Measurements from ENCODE around the gene RASGRF1.
"Not testable (repeated sequence)": the region's sequence is repeated elsewhere in the genome, so short reads cannot be mapped to it uniquely, and the experiment has no call there.

RASGRF1 gene, protein sequence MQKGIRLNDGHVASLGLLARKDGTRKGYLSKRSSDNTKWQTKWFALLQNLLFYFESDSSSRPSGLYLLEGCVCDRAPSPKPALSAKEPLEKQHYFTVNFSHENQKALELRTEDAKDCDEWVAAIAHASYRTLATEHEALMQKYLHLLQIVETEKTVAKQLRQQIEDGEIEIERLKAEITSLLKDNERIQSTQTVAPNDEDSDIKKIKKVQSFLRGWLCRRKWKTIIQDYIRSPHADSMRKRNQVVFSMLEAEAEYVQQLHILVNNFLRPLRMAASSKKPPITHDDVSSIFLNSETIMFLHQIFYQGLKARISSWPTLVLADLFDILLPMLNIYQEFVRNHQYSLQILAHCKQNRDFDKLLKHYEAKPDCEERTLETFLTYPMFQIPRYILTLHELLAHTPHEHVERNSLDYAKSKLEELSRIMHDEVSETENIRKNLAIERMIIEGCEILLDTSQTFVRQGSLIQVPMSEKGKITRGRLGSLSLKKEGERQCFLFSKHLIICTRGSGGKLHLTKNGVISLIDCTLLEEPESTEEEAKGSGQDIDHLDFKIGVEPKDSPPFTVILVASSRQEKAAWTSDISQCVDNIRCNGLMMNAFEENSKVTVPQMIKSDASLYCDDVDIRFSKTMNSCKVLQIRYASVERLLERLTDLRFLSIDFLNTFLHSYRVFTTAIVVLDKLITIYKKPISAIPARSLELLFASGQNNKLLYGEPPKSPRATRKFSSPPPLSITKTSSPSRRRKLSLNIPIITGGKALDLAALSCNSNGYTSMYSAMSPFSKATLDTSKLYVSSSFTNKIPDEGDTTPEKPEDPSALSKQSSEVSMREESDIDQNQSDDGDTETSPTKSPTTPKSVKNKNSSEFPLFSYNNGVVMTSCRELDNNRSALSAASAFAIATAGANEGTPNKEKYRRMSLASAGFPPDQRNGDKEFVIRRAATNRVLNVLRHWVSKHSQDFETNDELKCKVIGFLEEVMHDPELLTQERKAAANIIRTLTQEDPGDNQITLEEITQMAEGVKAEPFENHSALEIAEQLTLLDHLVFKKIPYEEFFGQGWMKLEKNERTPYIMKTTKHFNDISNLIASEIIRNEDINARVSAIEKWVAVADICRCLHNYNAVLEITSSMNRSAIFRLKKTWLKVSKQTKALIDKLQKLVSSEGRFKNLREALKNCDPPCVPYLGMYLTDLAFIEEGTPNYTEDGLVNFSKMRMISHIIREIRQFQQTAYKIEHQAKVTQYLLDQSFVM (N-terminal part only)

GRCh38 chr15:79090487-79091203 is at the start of gene RASGRF1:
Gene RASGRF1, minus strand, starts transcription at chr15:79090780. Its CDS starts 282 bp downstream, at chr15:79090498.
- no peak for DNase-seq

DNA sequence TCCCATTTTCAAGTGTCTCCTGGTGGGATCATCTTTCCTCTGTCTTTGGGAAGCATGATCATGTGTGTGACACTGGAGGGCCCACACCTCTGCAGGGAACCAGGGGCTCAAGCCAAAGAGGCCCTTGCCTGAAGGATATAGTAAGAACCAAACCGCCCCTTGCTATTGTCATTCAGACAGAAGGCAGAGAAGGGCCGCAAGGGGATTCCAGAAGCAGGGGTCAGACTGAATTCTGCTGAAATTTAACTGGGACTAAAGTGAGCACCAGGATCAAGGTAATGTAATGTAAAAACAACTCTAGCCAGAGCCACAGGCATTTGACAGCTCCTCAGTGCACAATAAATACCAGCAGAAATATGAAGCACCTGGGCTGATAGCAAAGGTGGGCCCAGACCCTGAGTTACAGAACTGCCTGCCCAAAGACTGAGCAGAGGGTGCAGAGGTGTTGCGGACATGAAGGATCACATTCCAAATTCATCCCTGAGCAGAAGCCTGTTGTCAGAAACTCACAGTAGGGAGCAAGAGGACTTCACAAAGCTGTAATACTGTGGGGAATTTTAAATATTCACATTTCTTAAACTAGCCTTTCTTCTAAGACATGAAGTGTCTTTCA is 46.0 kb upstream of the RASGRF1 start:
- DNase-seq, result no peak

GRCh38 chr15:79133309-79133708 is 42.7 kb upstream of the RASGRF1 start:
- DNase-seq, result no peak

GRCh38 chr15:79132770-79133169 is 42.2 kb upstream of the RASGRF1 start:
- DNase-seq, result no peak

DNA sequence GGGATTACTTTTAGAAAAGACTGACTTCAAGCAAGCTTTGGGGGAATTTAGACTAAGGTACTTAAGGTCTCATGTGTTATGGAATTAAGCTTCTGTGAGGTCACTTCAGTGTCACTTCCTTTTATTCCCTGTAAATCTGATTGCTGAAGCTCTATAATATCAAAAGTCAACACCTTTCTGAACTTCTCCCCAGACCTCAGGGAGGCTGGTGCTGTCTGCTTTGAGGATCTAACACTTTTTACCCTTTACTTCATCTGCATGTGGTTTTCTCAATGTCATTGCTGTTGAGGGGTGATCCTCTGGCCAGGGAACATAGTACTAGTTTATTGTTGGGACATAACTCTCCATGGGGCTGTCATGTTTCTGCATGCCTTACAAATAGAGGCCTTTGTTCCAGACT is 41.8 kb upstream of the RASGRF1 start:
- no peak for DNase-seq

DNA sequence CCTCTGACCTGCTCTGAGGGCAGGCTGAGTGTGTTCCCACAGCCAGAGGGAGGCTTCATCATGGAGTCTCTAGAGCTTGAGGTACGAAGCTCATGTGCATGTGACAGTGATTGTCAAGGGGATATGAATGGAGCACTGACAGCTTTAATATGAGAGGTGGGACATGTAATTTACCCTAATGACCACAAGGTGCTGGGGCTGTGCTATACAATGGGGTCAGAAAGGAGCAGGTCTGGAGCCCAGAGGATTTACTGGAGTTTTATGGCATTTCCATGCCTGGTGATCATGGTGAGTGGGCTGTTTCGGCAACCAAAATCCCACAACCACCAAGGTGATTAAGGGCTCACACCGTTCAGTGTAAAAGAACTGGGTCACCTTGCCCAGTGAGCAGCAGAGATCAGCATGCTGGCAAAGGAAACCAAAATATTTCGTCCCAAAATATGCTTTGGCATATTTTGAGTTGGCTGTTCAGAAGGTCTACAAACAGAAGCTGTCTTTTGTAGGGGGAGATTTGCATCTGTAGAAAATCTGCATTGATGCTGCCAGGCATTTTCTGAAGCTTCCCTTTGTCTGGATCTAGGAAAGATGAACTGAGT is 40.1 kb upstream of the RASGRF1 start:
- no peak for DNase-seq

- no peak for DNase-seq
These were observed 38.7 kb upstream of the RASGRF1 start for GRCh38 chr15:79129235-79129634.

- DNase-seq, result no peak
These were observed 38.0 kb upstream of the RASGRF1 start for GRCh38 chr15:79128556-79128955.

DNA sequence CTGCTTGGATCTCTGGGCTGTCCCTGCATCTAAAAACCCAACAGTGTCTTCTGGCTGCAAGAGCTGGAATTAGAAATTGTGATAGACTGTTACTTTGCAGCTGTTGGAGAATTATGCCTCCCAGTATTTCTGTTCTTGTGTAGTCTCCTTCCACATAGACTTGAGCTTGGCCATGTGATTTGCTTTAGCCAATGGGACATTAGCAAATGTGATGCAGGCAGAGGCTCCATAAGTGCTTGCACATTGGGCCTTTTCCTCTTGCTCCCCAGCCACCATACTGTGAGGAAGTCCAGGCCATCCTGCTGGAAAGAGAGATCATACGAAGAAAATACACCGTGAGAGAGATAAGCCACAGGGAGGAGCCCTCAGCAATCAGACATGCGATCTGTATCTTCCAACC is 33.8 kb upstream of the RASGRF1 start:
- no peak for DNase-seq

- no peak for DNase-seq
These were observed 32.4 kb upstream of the RASGRF1 start for GRCh38 chr15:79122991-79123390.

DNA sequence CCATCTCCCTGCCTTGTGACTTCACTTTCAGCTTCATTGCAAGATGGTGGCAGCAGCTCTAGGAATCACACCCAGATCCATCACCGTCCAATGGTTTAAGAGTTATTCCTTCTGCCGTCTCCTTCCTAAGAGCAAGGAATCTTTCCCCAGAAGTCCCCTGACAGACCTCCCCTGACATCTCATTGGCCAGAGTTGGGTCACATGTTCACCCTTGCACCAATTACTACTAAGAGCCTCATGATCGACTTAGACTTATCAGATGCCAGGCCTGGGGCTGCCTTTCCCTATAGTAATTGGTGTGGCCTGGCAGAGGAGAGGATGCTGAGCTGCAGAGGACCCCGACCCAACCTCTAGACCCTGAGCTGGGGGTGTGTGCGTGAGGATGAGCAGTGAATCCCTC is 31.8 kb upstream of the RASGRF1 start:
- DNase-seq, result no peak

- no peak for DNase-seq
These were observed 31.0 kb upstream of the RASGRF1 start for GRCh38 chr15:79121571-79121970.

DNA sequence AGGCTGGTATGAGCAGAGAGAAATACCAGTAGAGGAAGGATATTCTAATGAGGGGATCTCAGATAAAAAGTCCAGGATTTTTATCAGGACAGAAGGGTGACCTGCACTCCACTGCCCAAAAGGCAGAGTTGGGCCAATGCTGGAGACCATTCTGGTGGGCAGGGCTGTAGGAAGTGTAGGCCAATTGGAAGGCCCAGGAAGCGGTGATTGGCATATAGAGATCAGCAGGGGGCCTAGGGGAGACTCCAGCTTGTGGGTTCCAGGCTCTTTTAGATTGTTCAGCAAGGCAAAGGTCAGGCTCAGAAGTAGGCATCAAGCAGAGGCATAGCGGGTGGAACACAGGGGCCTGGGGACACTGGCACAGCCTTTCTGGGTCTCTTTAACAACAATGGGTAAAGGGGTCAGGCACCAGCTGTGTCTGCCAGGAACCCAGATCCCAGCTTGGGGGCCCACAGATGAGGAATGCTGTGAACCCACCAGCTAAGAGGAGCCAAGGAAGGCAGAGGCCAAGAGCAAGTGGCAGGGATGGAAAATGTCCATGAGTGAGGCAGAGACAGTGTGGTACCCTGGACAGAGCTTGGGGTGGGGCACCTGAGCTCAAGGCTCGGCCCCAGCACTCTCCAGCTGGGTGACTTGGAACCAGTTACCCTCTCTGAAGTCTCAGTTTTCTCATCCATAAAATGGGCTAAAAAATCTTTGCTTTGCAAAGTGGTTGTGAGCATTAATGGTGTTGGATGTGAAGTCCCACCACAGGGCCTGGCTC is 27.0 kb upstream of the RASGRF1 start:
- DNase-seq, result no peak

DNA sequence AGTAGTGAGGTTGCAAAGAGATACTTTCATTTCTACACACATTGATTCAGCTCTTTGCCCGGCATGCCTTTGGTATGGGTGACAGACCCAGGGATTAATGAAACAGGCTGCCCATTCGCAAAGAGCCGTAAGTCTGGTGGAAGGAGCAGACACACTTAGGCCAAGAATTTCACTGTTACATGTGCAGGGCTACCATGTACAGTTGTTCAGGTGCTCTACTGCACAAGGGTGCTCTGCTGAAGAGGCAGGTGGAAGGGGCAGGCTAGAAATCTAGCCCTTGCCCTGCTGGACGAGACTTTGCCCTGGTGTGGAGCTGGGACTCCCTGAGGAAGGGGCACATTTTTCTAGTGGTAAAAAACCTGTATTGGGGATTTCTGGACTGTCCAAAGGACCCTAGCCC is 26.2 kb upstream of the RASGRF1 start:
- no peak for DNase-seq

DNA sequence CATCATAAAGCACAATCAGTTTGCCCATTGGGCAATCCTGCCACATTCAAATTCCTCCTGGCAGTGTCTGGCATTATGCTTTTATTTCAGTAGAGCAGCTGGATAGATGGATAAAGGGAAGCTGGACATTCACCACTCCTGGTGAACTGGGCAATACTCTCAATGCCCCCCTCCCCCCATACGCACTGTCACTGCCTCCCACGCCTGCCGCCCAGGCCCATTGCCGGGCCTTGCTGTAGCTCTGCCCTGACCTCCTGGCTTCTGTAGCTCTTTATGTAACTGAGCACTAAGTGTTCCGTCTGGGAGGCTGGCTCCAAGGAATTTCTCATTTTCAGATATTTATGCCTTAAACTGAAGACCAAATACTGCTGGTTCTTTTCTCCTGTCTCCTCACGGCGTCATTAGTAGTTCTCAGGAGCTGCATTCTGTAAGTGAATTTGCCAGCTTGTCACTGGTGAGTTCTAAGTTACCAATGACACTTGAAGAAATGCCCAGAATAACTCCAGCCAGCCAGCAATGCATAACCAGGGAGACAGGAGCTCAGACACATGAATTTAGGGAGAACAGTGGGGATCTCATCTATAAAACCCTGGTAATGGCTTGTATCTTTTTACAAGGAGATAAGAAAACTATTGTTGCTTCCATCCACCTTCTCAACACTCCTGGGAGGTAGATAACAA is 25.5 kb upstream of the RASGRF1 start:
- DNase-seq, result no peak

DNA sequence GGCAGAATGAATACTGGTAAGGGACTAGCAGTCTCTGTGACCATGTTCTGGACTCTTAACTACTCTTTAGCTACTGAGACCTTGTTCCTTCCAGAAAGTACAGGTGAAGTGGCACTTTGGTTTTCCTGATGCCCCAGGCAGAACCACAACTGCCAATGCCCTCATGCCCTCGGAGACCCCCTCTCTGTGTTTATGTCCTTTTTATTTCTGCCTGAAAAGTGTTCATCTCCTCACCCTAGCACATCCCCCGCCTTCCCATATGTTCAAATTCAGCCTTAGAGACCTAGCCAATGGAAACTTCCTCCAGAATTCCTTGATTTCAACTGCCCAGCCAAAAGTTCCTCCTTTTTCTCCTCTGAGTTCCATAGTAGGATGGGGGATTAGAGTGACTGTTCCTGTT is 23.3 kb upstream of the RASGRF1 start:
- no peak for DNase-seq

- not testable (repeated sequence) for DNase-seq
These were observed 20.8 kb upstream of the RASGRF1 start for GRCh38 chr15:79111404-79111803.

GRCh38 chr15:79105141-79105540 is 14.6 kb upstream of the RASGRF1 start:
- DNase-seq, result no peak

DNA sequence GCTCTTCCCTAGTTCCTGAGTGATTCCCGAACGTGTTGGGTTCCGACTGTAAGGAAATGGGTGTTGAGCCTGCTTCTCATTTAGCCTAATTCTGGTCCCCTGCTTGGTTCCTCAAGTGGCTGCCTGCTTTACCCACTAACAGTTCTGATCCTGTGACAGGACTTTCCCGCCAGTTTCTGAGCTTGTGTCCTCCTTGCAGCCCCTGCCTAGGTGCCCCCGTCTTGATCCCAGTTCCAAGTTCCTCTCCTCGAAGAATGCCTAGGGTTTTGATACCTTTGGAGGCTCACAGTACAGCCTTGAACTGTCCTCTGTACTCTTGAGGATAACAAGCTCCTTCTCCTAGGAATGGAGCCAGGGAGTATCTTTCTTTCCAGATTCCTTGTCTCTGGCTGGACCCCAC is 12.0 kb upstream of the RASGRF1 start:
- DNase-seq, result no peak

- DNase-seq, result no peak
These were observed 11.4 kb upstream of the RASGRF1 start for GRCh38 chr15:79101866-79102581.
